ENCODE results near the gene CLIP1.

DNA sequence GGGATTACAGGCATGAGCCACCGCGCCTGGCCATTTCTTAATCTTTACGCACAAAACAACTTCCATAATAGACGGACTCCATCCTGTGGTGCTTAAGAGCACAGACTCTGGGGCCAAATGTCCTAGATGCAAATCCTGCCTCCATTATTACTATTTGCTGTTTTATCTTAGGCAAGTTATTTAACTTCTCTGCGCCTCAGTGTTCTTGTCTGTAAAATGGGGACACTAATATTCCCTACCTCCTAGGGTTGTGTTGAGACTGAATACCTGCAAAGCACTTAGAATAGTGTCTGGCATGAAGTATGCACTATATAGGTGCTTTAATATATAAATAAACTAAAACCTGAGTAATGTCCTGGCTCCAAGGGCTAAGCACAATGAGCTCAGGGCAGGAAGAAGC lies 76.4 kb downstream of the CLIP1 start:
- TF ChIP-seq, protein P1, sequence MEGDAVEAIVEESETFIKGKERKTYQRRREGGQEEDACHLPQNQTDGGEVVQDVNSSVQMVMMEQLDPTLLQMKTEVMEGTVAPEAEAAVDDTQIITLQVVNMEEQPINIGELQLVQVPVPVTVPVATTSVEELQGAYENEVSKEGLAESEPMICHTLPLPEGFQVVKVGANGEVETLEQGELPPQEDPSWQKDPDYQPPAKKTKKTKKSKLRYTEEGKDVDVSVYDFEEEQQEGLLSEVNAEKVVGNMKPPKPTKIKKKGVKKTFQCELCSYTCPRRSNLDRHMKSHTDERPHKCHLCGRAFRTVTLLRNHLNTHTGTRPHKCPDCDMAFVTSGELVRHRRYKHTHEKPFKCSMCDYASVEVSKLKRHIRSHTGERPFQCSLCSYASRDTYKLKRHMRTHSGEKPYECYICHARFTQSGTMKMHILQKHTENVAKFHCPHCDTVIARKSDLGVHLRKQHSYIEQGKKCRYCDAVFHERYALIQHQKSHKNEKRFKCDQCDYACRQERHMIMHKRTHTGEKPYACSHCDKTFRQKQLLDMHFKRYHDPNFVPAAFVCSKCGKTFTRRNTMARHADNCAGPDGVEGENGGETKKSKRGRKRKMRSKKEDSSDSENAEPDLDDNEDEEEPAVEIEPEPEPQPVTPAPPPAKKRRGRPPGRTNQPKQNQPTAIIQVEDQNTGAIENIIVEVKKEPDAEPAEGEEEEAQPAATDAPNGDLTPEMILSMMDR (IDR thresholded peaks at IDR 0.05; ENCODE audit: low read length), result no peak
- TF ChIP-seq EZH2phosphoT487 (IDR thresholded peaks at IDR 0.05; ENCODE audit: low read length), result no peak
- TF ChIP-seq EZH2 (optimal IDR thresholded peaks at IDR 0.05; ENCODE audit: low read depth, low read length), result no peak
